ENCODE data around the gene VPS37B. TPM values are rescaled to one million over a fixed set of nuclear protein-coding genes. Genes with fewer than 3 reads are reported as not detected.
A peak's percentile ranks its signal among the peaks of the same experiment; 100 is the strongest.

Gene VPS37B
- total and polyA plus RNA-seq, 2 experiments from 2014 or later, result 23.5 to 35.3 TPM

DNA sequence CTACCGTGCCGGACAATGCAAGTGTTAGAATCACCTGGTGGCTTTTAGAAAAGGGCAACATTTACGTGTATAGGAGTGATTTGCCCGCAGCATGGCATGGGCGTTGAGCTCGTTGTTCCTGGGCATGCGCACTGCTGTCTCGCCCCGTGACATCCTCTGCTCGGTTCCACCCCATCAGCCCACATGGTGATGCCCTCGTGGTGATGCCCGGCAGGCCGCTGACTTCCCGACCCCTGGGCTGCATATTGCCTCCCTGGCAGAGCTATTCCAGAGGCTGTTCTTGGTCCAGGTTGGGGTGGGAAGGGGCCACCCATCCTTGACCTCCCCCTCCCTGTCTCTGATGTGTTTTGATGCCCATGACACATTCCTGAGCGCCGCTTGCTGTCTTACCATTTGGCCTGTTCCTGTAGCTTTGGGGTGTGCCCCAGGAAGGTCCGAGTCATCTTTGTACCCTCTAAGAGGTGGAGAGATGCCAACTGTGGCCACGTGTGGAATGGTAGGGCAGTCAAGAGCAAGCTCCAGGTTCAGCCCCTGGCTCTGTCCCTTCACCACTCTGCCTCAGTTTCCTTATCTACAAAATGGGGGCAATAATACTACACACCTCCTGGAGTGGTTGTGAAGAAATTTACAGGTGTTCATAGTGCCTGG, 55.9 kb downstream of the VPS37B start:
- Histone ChIP-seq H3K9me2 (replicated peaks; ENCODE audit: insufficient read depth) (no peaks in the 10 kb centered on the region), H4K20me1 (ENCODE audit: insufficient read depth, poor library complexity, severe bottlenecking) (peaks cover 15% of the 10 kb centered on the region), H3K36me3 (replicated peaks; ENCODE audit: insufficient read depth, low read depth) (no peaks in the 10 kb centered on the region), H3K27ac (no peak overlapping the region), H2AFZ (no peak overlapping the region), H3K4me2 (no peak overlapping the region), H3K27me3 (no peaks in the 10 kb centered on the region), H3K79me2 (peaks cover 71% of the 10 kb centered on the region), H3K4me1 (ENCODE audit: insufficient read depth) (peaks cover 12% of the 10 kb centered on the region), H3K9me3 (ENCODE audit: low read depth) (no peaks in the 10 kb centered on the region), H3K4me3 (no peak overlapping the region)
- 97% methylated on average over 18 of the region's 18 CpGs for WGBS (ENCODE audit: low lambda C conversion rate, missing lambda C conversion rate)
- TF ChIP-seq EZH2phosphoT487 (IDR thresholded peaks at IDR 0.05; ENCODE audit: low read depth, severe bottlenecking, unreplicated experiment) (no peak), CTCF (IDR thresholded peaks at IDR 0.05; ENCODE audit: poor library complexity) (no peak), EZH2 (IDR thresholded peaks at IDR 0.05; ENCODE audit: borderline replicate concordance) (no peak)
- DNase-seq (ENCODE audit: low spot score), result no peak

DNA sequence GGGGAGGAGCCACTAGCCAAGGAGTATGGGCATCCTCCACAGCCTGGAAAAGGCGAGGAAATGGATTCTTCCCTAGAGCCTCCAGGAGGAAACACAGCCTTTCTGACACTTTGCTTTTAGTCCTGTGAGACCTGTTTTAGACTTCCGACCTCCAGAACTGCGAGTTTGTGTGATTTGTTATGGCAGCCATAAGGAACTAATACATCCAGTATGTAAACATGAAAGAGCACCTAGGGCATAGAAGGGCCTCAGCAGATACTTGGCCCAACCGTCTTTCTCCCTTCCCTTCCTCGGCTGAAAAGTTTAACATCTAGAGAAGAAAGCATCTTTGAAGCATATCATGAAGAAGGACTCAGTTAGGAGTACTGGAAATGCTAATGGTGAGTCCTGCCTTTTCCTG, 57.1 kb downstream of the VPS37B start:
- H3K4me3 ChIP-seq, result no peak overlapping the region
- DNase-seq (ENCODE audit: low spot score), result no peak
- H3K27ac ChIP-seq, result peak overlapping the region; percentile 93
- H3K9me3 ChIP-seq (ENCODE audit: low read depth), result no peaks in the 10 kb centered on the region
- H3K27me3 ChIP-seq, result no peaks in the 10 kb centered on the region
- H3K4me1 ChIP-seq (ENCODE audit: insufficient read depth), result peaks cover 12% of the 10 kb centered on the region
- H2AFZ ChIP-seq, result no peak overlapping the region
- H3K79me2 ChIP-seq, result peaks cover 59% of the 10 kb centered on the region
- peak overlapping the region; percentile 83 for H3K4me2 ChIP-seq
- H3K36me3 ChIP-seq (replicated peaks; ENCODE audit: insufficient read depth, low read depth), result no peaks in the 10 kb centered on the region
- 92% methylated on average over 5 of the region's 5 CpGs for WGBS (ENCODE audit: low lambda C conversion rate, missing lambda C conversion rate)
- H4K20me1 ChIP-seq (ENCODE audit: insufficient read depth, poor library complexity, severe bottlenecking), result peaks cover 8% of the 10 kb centered on the region
- TF ChIP-seq CTCF (IDR thresholded peaks at IDR 0.05; ENCODE audit: poor library complexity) (no peak), EZH2phosphoT487 (IDR thresholded peaks at IDR 0.05; ENCODE audit: low read depth, severe bottlenecking, unreplicated experiment) (no peak)
- no peaks in the 10 kb centered on the region for H3K9me2 ChIP-seq (replicated peaks; ENCODE audit: insufficient read depth)

DNA sequence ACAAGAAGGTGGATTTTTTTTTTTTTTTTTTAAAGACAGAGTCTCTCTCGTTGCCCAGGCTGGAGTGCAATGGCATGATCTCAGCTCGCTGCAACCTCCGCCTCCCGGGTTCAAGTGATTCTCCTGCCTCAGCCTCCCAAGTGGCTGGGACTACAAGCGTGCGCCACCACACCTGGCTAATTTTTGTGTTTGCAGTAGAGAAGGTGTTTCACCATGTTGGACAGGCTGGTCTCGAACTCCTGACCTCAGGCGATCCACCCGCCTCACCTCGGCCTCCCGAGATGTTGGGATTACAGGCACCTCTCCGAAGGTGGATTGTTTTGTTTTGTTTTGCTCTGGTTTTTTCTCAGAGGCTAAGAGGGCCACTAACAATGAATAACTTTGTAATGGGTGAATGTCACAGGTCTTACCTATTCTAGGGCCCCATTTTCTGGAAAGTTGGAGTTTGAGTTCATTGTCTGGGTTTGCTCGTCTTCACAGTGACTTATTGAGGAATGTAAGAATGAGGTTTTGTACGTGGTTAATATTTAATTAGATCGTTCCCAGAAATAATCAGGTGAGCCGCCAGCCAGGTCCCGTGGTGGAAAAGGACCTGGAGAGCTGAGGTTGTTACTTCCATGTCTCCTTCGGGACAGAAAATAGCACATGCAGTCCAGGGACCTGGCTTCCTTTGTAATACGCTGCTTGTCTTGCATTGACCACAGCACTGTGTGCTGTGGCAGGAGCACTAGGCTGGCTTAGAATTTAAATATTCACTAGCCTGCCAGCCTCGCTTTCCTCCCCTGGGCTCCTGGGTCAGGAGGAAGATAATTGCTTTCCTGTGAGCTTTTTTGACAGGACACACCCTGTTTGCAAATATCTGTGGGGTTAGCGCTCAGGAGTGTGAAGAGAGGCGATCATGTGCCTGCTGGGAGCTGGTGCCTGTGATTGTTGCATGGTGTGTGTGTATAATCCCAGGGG, 58.3 kb downstream of the VPS37B start:
- 69% methylated on average over 20 of the region's 22 CpGs for WGBS (ENCODE audit: low lambda C conversion rate, missing lambda C conversion rate)
- Histone ChIP-seq H3K9me3 (ENCODE audit: low read depth) (no peaks in the 10 kb centered on the region), H4K20me1 (ENCODE audit: insufficient read depth, poor library complexity, severe bottlenecking) (no peaks in the 10 kb centered on the region), H3K36me3 (replicated peaks; ENCODE audit: insufficient read depth, low read depth) (no peaks in the 10 kb centered on the region), H2AFZ (no peak overlapping the region), H3K4me1 (ENCODE audit: insufficient read depth) (peaks cover 12% of the 10 kb centered on the region), H3K4me2 (peak overlapping the region; percentile 83), H3K9me2 (replicated peaks; ENCODE audit: insufficient read depth) (no peaks in the 10 kb centered on the region), H3K27ac (peak overlapping the region; percentile 93), H3K4me3 (no peak overlapping the region), H3K79me2 (peaks cover 47% of the 10 kb centered on the region), H3K27me3 (no peaks in the 10 kb centered on the region)
- TF ChIP-seq EZH2 (IDR thresholded peaks at IDR 0.05; ENCODE audit: borderline replicate concordance) (no peak), EZH2phosphoT487 (IDR thresholded peaks at IDR 0.05; ENCODE audit: low read depth, severe bottlenecking, unreplicated experiment) (no peak), CTCF (IDR thresholded peaks at IDR 0.05; ENCODE audit: poor library complexity) (no peak)
- DNase-seq (ENCODE audit: low spot score), result peak; percentile 65

All from hepatocyte (in vitro differentiated cells).